Measurements from ENCODE around the gene RHAG.
"Not testable (repeated sequence)": the region's sequence is repeated elsewhere in the genome, so short reads cannot be mapped to it uniquely, and the experiment has no call there.

Gene RHAG

GRCh38 chr6:49618257-49618656, 18.4 kb downstream of the RHAG start:
- Mint-ChIP-seq H3K36me3 (ENCODE audit: low read depth) (no peaks in the 10 kb centered on the region), H3K4me3 (no peak overlapping the region), H3K4me1 (ENCODE audit: low read depth) (no peaks in the 10 kb centered on the region), H3K27ac (no peak overlapping the region), H3K27me3 (no peaks in the 10 kb centered on the region), H3K9me3 (no peaks in the 10 kb centered on the region)
- no peak for DNase-seq

- H3K36me3 Mint-ChIP-seq (ENCODE audit: low read depth); DNase-seq; H3K27me3 Mint-ChIP-seq; H3K4me3 Mint-ChIP-seq; H3K9me3 Mint-ChIP-seq; H3K4me1 Mint-ChIP-seq (ENCODE audit: low read depth); H3K27ac Mint-ChIP-seq: not testable (repeated sequence)
Measured at GRCh38 chr6:49614144-49614543, 22.5 kb downstream of the RHAG start.

- Mint-ChIP-seq H3K4me3 (no peak overlapping the region), H3K9me3 (no peaks in the 10 kb centered on the region), H3K27me3 (peaks cover 6% of the 10 kb centered on the region), H3K27ac (no peak overlapping the region), H3K36me3 (ENCODE audit: low read depth) (no peaks in the 10 kb centered on the region), H3K4me1 (ENCODE audit: low read depth) (no peaks in the 10 kb centered on the region)
- no peak for DNase-seq
Measured at GRCh38 chr6:49609285-49609684, 27.4 kb downstream of the RHAG start.

- H3K4me1 Mint-ChIP-seq (ENCODE audit: low read depth); H3K27ac Mint-ChIP-seq; H3K36me3 Mint-ChIP-seq (ENCODE audit: low read depth); DNase-seq; H3K9me3 Mint-ChIP-seq; H3K27me3 Mint-ChIP-seq; H3K4me3 Mint-ChIP-seq: not testable (repeated sequence)
Measured at GRCh38 chr6:49608275-49608674, 28.4 kb downstream of the RHAG start.

GRCh38 chr6:49607391-49607982, 29.2 kb downstream of the RHAG start:
- H3K4me1 Mint-ChIP-seq (ENCODE audit: low read depth) = no peaks in the 10 kb centered on the region
- H3K36me3 Mint-ChIP-seq (ENCODE audit: low read depth) = no peaks in the 10 kb centered on the region
- H3K27me3 Mint-ChIP-seq = peaks cover 6% of the 10 kb centered on the region
- H3K27ac Mint-ChIP-seq = no peak overlapping the region
- H3K4me3 Mint-ChIP-seq = no peak overlapping the region
- no peak for DNase-seq
- no peaks in the 10 kb centered on the region for H3K9me3 Mint-ChIP-seq

- H3K27ac Mint-ChIP-seq = no peak overlapping the region
- no peaks in the 10 kb centered on the region for H3K9me3 Mint-ChIP-seq
- H3K4me1 Mint-ChIP-seq (ENCODE audit: low read depth) = no peaks in the 10 kb centered on the region
- peaks cover 6% of the 10 kb centered on the region for H3K27me3 Mint-ChIP-seq
- no peak for DNase-seq
- no peak overlapping the region for H3K4me3 Mint-ChIP-seq
- H3K36me3 Mint-ChIP-seq (ENCODE audit: low read depth) = no peaks in the 10 kb centered on the region
Measured at GRCh38 chr6:49606721-49607390, 29.8 kb downstream of the RHAG start.

- H3K9me3 Mint-ChIP-seq, H3K4me3 Mint-ChIP-seq: not testable (repeated sequence)
Measured at GRCh38 chr6:49604080-49604479, 32.6 kb downstream of the RHAG start.

GRCh38 chr6:49587262-49587661, 49.4 kb downstream of the RHAG start:
- not testable (repeated sequence) for H3K36me3 Mint-ChIP-seq (ENCODE audit: low read depth); H3K4me1 Mint-ChIP-seq (ENCODE audit: low read depth); H3K27me3 Mint-ChIP-seq

More at GRCh38 chr6:49604080-49604479, 32.6 kb downstream of the RHAG start:
- DNase-seq; H3K4me1 Mint-ChIP-seq (ENCODE audit: low read depth); H3K27ac Mint-ChIP-seq; H3K27me3 Mint-ChIP-seq; H3K36me3 Mint-ChIP-seq (ENCODE audit: low read depth): not testable (repeated sequence)

GRCh38 chr6:49582529-49582928, 54.1 kb downstream of the RHAG start:
- Mint-ChIP-seq H3K36me3 (ENCODE audit: low read depth) (no peaks in the 10 kb centered on the region), H3K27me3 (peaks cover 3% of the 10 kb centered on the region), H3K4me3 (no peak overlapping the region), H3K4me1 (ENCODE audit: low read depth) (no peaks in the 10 kb centered on the region), H3K9me3 (peaks cover 3% of the 10 kb centered on the region), H3K27ac (no peak overlapping the region)
- no peak for DNase-seq

More at GRCh38 chr6:49587262-49587661, 49.4 kb downstream of the RHAG start:
- not testable (repeated sequence) for H3K9me3 Mint-ChIP-seq, DNase-seq, H3K4me3 Mint-ChIP-seq, H3K27ac Mint-ChIP-seq

- Mint-ChIP-seq H3K4me1 (ENCODE audit: low read depth) (no peaks in the 10 kb centered on the region), H3K4me3 (no peak overlapping the region), H3K27me3 (peaks cover 3% of the 10 kb centered on the region), H3K9me3 (peaks cover 3% of the 10 kb centered on the region), H3K27ac (no peak overlapping the region), H3K36me3 (ENCODE audit: low read depth) (no peaks in the 10 kb centered on the region)
- DNase-seq = no peak
Measured at GRCh38 chr6:49579649-49580048, 57.0 kb downstream of the RHAG start.

GRCh38 chr6:49576618-49577017, 60.0 kb downstream of the RHAG start:
- Mint-ChIP-seq H3K9me3 (peaks cover 3% of the 10 kb centered on the region), H3K4me1 (ENCODE audit: low read depth) (no peaks in the 10 kb centered on the region), H3K36me3 (ENCODE audit: low read depth) (no peaks in the 10 kb centered on the region), H3K27me3 (peaks cover 3% of the 10 kb centered on the region), H3K4me3 (no peak overlapping the region), H3K27ac (no peak overlapping the region)
- no peak for DNase-seq

- no peak overlapping the region for H3K27ac Mint-ChIP-seq
- H3K4me1 Mint-ChIP-seq (ENCODE audit: low read depth) = no peaks in the 10 kb centered on the region
- H3K36me3 Mint-ChIP-seq (ENCODE audit: low read depth) = no peaks in the 10 kb centered on the region
- no peak for DNase-seq
- H3K9me3 Mint-ChIP-seq = no peaks in the 10 kb centered on the region
- no peak overlapping the region for H3K4me3 Mint-ChIP-seq
- peaks cover 2% of the 10 kb centered on the region for H3K27me3 Mint-ChIP-seq
Measured at GRCh38 chr6:49570474-49571079, 66.1 kb downstream of the RHAG start.

- DNase-seq = no peak
- H3K27ac Mint-ChIP-seq = no peak overlapping the region
- H3K4me1 Mint-ChIP-seq (ENCODE audit: low read depth) = no peaks in the 10 kb centered on the region
- no peaks in the 10 kb centered on the region for H3K36me3 Mint-ChIP-seq (ENCODE audit: low read depth)
- no peak overlapping the region for H3K4me3 Mint-ChIP-seq
- H3K9me3 Mint-ChIP-seq = no peaks in the 10 kb centered on the region
- peaks cover 15% of the 10 kb centered on the region for H3K27me3 Mint-ChIP-seq
Measured at GRCh38 chr6:49565855-49566254, 70.8 kb downstream of the RHAG start.

- no peaks in the 10 kb centered on the region for H3K36me3 Mint-ChIP-seq (ENCODE audit: low read depth)
- no peaks in the 10 kb centered on the region for H3K9me3 Mint-ChIP-seq
- H3K4me1 Mint-ChIP-seq (ENCODE audit: low read depth) = no peaks in the 10 kb centered on the region
- H3K27ac Mint-ChIP-seq = no peak overlapping the region
- H3K4me3 Mint-ChIP-seq = no peak overlapping the region
- H3K27me3 Mint-ChIP-seq = peaks cover 15% of the 10 kb centered on the region
- no peak for DNase-seq
Measured at GRCh38 chr6:49565261-49565660, 71.4 kb downstream of the RHAG start.

- H3K4me3 Mint-ChIP-seq = no peak overlapping the region
- no peaks in the 10 kb centered on the region for H3K4me1 Mint-ChIP-seq (ENCODE audit: low read depth)
- no peak for DNase-seq
- H3K27me3 Mint-ChIP-seq = peaks cover 15% of the 10 kb centered on the region
- H3K36me3 Mint-ChIP-seq (ENCODE audit: low read depth) = no peaks in the 10 kb centered on the region
- H3K27ac Mint-ChIP-seq = no peak overlapping the region
- H3K9me3 Mint-ChIP-seq = no peaks in the 10 kb centered on the region
Measured at GRCh38 chr6:49564552-49564951, 72.1 kb downstream of the RHAG start.
